Measurements from ENCODE around the gene SNRPA. TPM values are rescaled to one million over a fixed set of nuclear protein-coding genes. Genes with fewer than 3 reads are reported as not detected.

The SNRPA gene
- total and polyA plus RNA-seq, 2 of the 13 experiments (the other 11 are each of a cell fraction or from before 2014, with no cell fraction given), result 59.6 to 162 TPM

DNA sequence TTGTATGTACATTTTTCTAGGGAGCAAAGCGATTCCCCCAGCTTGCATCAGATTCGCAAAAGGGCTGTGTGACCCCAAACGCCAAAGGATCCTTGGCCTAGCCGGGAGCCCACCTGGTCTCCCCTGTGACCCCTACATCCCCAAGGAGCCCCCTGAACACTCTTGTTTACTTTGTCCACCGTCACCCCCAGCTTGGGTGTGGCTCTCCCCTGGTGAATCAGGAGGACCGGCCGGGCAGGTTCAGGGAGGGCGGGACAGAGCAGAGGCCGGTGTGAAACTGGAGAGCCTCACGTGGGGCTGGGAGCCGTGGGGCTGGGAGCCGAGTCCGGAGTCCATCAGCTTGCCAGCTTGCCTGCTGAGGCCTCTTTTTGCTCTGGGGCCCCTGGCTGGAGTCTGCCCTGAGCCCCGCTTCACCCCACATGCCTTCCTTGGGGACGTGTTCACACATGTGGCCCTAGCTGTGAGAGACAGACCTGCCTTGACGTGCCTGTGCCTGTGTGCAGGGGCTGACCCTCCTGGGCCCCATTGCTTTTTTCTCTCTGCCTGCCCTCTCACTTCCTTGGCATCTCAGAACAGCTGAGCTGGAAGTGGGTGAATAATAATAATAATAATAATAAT is 32.1 kb upstream of the SNRPA start (continued):
- TF ChIP-seq, protein P1, sequence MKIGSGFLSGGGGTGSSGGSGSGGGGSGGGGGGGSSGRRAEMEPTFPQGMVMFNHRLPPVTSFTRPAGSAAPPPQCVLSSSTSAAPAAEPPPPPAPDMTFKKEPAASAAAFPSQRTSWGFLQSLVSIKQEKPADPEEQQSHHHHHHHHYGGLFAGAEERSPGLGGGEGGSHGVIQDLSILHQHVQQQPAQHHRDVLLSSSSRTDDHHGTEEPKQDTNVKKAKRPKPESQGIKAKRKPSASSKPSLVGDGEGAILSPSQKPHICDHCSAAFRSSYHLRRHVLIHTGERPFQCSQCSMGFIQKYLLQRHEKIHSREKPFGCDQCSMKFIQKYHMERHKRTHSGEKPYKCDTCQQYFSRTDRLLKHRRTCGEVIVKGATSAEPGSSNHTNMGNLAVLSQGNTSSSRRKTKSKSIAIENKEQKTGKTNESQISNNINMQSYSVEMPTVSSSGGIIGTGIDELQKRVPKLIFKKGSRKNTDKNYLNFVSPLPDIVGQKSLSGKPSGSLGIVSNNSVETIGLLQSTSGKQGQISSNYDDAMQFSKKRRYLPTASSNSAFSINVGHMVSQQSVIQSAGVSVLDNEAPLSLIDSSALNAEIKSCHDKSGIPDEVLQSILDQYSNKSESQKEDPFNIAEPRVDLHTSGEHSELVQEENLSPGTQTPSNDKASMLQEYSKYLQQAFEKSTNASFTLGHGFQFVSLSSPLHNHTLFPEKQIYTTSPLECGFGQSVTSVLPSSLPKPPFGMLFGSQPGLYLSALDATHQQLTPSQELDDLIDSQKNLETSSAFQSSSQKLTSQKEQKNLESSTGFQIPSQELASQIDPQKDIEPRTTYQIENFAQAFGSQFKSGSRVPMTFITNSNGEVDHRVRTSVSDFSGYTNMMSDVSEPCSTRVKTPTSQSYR (CRISPR knock-in tag; IDR thresholded peaks at IDR 0.05; ENCODE audit: borderline replicate concordance), result peak; percentile 12; the same call in 1 of the 2 replicates
- TF ChIP-seq HNRNPH1 (optimal IDR thresholded peaks at IDR 0.05; ENCODE audit: low read depth, low read length), result no peak
- TF ChIP-seq FOXO1 (CRISPR knock-in tag; IDR thresholded peaks at IDR 0.05), result peak; percentile 24
- TF ChIP-seq HOXA7 (CRISPR knock-in tag; IDR thresholded peaks at IDR 0.05), result no peak
- no peak for TF ChIP-seq SOX6 (IDR thresholded peaks at IDR 0.05)
- TF ChIP-seq SOX6 (CRISPR knock-in tag; IDR thresholded peaks at IDR 0.05), result peak; percentile 62; the same call in 1 of the 2 replicates
- peak; percentile 59 for TF ChIP-seq RARA (CRISPR knock-in tag; IDR thresholded peaks at IDR 0.05)
- TF ChIP-seq NCOA2 (CRISPR knock-in tag; IDR thresholded peaks at IDR 0.05), result peak; percentile 65; the same call in 1 of the 2 replicates
- TF ChIP-seq, protein P2, sequence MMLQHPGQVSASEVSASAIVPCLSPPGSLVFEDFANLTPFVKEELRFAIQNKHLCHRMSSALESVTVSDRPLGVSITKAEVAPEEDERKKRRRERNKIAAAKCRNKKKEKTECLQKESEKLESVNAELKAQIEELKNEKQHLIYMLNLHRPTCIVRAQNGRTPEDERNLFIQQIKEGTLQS (CRISPR knock-in tag; IDR thresholded peaks at IDR 0.05), result no peak
- TF ChIP-seq, protein P3, sequence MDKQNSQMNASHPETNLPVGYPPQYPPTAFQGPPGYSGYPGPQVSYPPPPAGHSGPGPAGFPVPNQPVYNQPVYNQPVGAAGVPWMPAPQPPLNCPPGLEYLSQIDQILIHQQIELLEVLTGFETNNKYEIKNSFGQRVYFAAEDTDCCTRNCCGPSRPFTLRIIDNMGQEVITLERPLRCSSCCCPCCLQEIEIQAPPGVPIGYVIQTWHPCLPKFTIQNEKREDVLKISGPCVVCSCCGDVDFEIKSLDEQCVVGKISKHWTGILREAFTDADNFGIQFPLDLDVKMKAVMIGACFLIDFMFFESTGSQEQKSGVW (CRISPR knock-in tag; IDR thresholded peaks at IDR 0.05; ENCODE audit: borderline replicate concordance), result no peak
- TF ChIP-seq, protein P4, sequence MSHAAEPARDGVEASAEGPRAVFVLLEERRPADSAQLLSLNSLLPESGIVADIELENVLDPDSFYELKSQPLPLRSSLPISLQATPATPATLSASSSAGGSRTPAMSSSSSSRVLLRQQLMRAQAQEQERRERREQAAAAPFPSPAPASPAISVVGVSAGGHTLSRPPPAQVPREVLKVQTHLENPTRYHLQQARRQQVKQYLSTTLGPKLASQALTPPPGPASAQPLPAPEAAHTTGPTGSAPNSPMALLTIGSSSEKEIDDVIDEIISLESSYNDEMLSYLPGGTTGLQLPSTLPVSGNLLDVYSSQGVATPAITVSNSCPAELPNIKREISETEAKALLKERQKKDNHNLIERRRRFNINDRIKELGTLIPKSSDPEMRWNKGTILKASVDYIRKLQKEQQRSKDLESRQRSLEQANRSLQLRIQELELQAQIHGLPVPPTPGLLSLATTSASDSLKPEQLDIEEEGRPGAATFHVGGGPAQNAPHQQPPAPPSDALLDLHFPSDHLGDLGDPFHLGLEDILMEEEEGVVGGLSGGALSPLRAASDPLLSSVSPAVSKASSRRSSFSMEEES (CRISPR knock-in tag; IDR thresholded peaks at IDR 0.05), result peak; percentile 85
- 0 out of 2 replicates have a peak, but pooled peaks have one; percentile 11 for TF ChIP-seq ZNF644 (CRISPR knock-in tag; IDR thresholded peaks at IDR 0.05; ENCODE audit: low read depth)
- no peak for TF ChIP-seq XBP1 (CRISPR knock-in tag; IDR thresholded peaks at IDR 0.05)
- TF ChIP-seq JUND (CRISPR knock-in tag; IDR thresholded peaks at IDR 0.05), result no peak; the same call in 1 of the 2 replicates
- no peak for TF ChIP-seq ATF7 (IDR thresholded peaks at IDR 0.05)
- no peak for TF ChIP-seq ATF7 (CRISPR knock-in tag; IDR thresholded peaks at IDR 0.05)
- peak; percentile 46; the same call in 1 of the 2 replicates for TF ChIP-seq ZBTB20 (CRISPR knock-in tag; IDR thresholded peaks at IDR 0.05; ENCODE audit: borderline replicate concordance, low read depth)
- TF ChIP-seq, protein P5, sequence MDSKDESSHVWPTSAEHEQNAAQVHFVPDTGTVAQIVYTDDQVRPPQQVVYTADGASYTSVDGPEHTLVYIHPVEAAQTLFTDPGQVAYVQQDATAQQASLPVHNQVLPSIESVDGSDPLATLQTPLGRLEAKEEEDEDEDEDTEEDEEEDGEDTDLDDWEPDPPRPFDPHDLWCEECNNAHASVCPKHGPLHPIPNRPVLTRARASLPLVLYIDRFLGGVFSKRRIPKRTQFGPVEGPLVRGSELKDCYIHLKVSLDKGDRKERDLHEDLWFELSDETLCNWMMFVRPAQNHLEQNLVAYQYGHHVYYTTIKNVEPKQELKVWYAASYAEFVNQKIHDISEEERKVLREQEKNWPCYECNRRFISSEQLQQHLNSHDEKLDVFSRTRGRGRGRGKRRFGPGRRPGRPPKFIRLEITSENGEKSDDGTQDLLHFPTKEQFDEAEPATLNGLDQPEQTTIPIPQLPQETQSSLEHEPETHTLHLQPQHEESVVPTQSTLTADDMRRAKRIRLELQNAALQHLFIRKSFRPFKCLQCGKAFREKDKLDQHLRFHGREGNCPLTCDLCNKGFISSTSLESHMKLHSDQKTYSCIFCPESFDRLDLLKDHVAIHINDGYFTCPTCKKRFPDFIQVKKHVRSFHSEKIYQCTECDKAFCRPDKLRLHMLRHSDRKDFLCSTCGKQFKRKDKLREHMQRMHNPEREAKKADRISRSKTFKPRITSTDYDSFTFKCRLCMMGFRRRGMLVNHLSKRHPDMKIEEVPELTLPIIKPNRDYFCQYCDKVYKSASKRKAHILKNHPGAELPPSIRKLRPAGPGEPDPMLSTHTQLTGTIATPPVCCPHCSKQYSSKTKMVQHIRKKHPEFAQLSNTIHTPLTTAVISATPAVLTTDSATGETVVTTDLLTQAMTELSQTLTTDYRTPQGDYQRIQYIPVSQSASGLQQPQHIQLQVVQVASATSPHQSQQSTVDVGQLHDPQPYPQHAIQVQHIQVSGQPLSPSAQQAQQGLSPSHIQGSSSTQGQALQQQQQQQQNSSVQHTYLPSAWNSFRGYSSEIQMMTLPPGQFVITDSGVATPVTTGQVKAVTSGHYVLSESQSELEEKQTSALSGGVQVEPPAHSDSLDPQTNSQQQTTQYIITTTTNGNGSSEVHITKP (CRISPR knock-in tag; IDR thresholded peaks at IDR 0.05; ENCODE audit: low read depth), result no peak
- TF ChIP-seq, protein P6, sequence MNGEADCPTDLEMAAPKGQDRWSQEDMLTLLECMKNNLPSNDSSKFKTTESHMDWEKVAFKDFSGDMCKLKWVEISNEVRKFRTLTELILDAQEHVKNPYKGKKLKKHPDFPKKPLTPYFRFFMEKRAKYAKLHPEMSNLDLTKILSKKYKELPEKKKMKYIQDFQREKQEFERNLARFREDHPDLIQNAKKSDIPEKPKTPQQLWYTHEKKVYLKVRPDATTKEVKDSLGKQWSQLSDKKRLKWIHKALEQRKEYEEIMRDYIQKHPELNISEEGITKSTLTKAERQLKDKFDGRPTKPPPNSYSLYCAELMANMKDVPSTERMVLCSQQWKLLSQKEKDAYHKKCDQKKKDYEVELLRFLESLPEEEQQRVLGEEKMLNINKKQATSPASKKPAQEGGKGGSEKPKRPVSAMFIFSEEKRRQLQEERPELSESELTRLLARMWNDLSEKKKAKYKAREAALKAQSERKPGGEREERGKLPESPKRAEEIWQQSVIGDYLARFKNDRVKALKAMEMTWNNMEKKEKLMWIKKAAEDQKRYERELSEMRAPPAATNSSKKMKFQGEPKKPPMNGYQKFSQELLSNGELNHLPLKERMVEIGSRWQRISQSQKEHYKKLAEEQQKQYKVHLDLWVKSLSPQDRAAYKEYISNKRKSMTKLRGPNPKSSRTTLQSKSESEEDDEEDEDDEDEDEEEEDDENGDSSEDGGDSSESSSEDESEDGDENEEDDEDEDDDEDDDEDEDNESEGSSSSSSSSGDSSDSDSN (CRISPR knock-in tag; IDR thresholded peaks at IDR 0.05), result peak; percentile 87

All from HepG2 (cell line).